Pancreas (tissue), 10 donors: Measurements from ENCODE around the gene TOX2. TPM values are rescaled to one million over a fixed set of nuclear protein-coding genes. Genes with fewer than 3 reads are reported as not detected.

Experiments
- ATAC-seq, 4 donors: fragments of 200-7000 bp; cut with Tn5 transposase; one replicate each; pipeline versions ENCODE4 v1.8.0 to v1.9.1; 2020; ENCODE audit warnings: mild to moderate bottlenecking in 4 of 4, moderate library complexity in 4 of 4
- DNase-seq, 6 donors: peaks; one replicate each; pipeline ENCODE4 v3.0.0-alpha.2; 2020
- FAIRE-seq: peaks from 2 replicates; lab custom pipeline; 2012; peaks lifted over from hg19 to GRCh38; lab: Jason Lieb, UNC
- H3K27ac ChIP-seq, 4 donors: fragments of 200-600 bp; sonication (generic); 1 replicate in 3 of 4; 2 replicates in 1 of 4; pipeline versions ENCODE4 v1.5.0 to v1.8.0; 2020
- H3K27me3 ChIP-seq, 4 donors: fragments of 200-600 bp; one replicate each; pipeline ENCODE4 v1.8.0; 2021
- H3K36me3 ChIP-seq, 3 donors: fragments of 200-600 bp; sonication (generic) in 1 of 3; one replicate each; pipeline versions ENCODE4 v1.5.0 to v1.8.0; 2020 to 2021
- H3K4me1 ChIP-seq, 3 donors: fragments of 200-600 bp; one replicate each; pipeline ENCODE4 v1.8.0; 2021
- H3K4me3 ChIP-seq, 4 donors: fragments of 200-600 bp; sonication (generic) in 2 of 4; one replicate each; pipeline versions ENCODE4 v1.5.0 to v1.8.0; 2020 to 2021
- H3K9me3 ChIP-seq, 4 donors: fragments of 200-600 bp; one replicate each; pipeline ENCODE4 v1.8.0; 2021
- WGBS, 2 donors: extraction: QIAGEN DNeasy Blood & Tissue Kit; methylation state at CpG; one replicate each; pipeline ENCODE4 v1.1.7; 2013; 5-methylcytosine and 5-hydroxymethylcytosine counted together
- intact Hi-C, 3 donors: fragments of 100-400 bp; cut with DNase I; formaldehyde crosslinking; loops; one replicate each; pipeline versions ENCODE4 v1.11.1 to v1.14.2; 2022
- polyA plus RNA-seq, 2 donors: library from polyadenylated mRNA; stranded (reverse); fragments of 200-250 nt; gene quantifications; one replicate each; pipeline ENCODE4 v1.2.3, GENCODE V29; 2013
- total RNA-seq, 6 donors: library from RNA; stranded (reverse); fragmentation: NEBNext Ultra II Directional in 4 of 6; extraction: Animal tissue kit (Norgen Biotek cat#: 25700) in 4 of 6; gene quantifications; one replicate each; pipeline versions ENCODE4 v1.2.1 to v1.2.4, GENCODE V29; 2021 to 2023
- TF ChIP-seq, protein P1 (sequence below), 4 donors: fragments of 200-600 bp; sonication (generic) in 3 of 4; IDR thresholded peaks; one replicate each; pipeline versions ENCODE4 v1.5.0 to v1.8.0; 2021; ENCODE audit warnings: antibody characterized with exemption in 4 of 4
- donor health status: healthy with polysubstance abuse.
- donor health status: DM: no; HTN: no; CAD: no; lungs with moderate emphysema.
- donor health status: DM: no; HTN: no; CAD: no.
- donor health status: control.
- donor health status: control.
- donor health status: Bipolar disorder and iron deficiency.
- donor health status: DM: yes; HTN: yes; CAD: no.
- donor health status: DM: no; HTN: no; CAD: no.
- donor health status: DM: no; HTN: no; CAD: no.
- donor health status: DM: yes; HTN: yes; CAD: no.

TOX2 gene
- total and polyA plus RNA-seq, 8 donors, result 0.24 to 2.3 (median 0.90) TPM

GRCh38 chr20:44016525-44016924, 101.9 kb downstream of the TOX2 start:
- FAIRE-seq (no peak), ATAC-seq (no peak), DNase-seq (peak in 1 of 6 donors; percentile 16)
- Histone ChIP-seq H3K4me1 (no peaks in the 10 kb centered on the region), H3K4me3 (no peak overlapping the region), H3K27ac (no peak overlapping the region), H3K27me3 (no peaks in the 10 kb centered on the region), H3K36me3 (no peaks in the 10 kb centered on the region), H3K9me3 (no peaks in the 10 kb centered on the region)
- TF ChIP-seq, protein P1, sequence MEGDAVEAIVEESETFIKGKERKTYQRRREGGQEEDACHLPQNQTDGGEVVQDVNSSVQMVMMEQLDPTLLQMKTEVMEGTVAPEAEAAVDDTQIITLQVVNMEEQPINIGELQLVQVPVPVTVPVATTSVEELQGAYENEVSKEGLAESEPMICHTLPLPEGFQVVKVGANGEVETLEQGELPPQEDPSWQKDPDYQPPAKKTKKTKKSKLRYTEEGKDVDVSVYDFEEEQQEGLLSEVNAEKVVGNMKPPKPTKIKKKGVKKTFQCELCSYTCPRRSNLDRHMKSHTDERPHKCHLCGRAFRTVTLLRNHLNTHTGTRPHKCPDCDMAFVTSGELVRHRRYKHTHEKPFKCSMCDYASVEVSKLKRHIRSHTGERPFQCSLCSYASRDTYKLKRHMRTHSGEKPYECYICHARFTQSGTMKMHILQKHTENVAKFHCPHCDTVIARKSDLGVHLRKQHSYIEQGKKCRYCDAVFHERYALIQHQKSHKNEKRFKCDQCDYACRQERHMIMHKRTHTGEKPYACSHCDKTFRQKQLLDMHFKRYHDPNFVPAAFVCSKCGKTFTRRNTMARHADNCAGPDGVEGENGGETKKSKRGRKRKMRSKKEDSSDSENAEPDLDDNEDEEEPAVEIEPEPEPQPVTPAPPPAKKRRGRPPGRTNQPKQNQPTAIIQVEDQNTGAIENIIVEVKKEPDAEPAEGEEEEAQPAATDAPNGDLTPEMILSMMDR (IDR thresholded peaks at IDR 0.05), result no peak
- 72 to 77% methylated on average over 6 of the region's 6 CpGs for WGBS, 2 donors
- intact Hi-C loops, result no loop called here

DNA sequence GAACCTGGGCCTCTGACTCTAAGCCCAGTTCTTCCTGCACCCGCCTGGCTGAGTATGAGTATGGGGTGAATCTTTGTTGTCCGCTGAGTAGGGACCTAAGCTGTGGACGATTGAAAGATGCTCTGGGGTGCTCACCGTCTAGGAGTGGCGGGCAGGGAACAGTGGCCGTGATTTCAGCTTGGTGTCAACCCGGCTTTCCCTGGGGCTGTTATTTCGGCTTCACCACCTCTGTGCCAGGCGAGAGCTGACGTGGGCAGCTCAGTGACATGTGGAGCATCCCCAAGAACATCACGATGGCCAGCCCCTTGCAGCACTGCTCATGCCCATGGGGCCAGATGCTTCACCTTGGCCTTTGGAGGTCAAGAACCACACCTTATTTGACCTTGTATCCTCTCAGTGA, 102.6 kb downstream of the TOX2 start:
- no peak for FAIRE-seq
- H3K36me3 ChIP-seq, result no peaks in the 10 kb centered on the region
- no peak overlapping the region for H3K4me3 ChIP-seq
- WGBS, 2 donors, result 75 to 89% methylated on average over 11 of the region's 11 CpGs
- H3K27ac ChIP-seq, result no peak overlapping the region
- TF ChIP-seq, protein P1 (IDR thresholded peaks at IDR 0.05), result no peak
- intact Hi-C loops, result no loop called here
- ATAC-seq, result no peak
- H3K27me3 ChIP-seq, result no peaks in the 10 kb centered on the region
- H3K9me3 ChIP-seq, result no peaks in the 10 kb centered on the region
- no peaks in the 10 kb centered on the region for H3K4me1 ChIP-seq
- peak in 1 of 6 donors; percentile 14 for DNase-seq

GRCh38 chr20:44017905-44018258, 103.2 kb downstream of the TOX2 start:
- H3K9me3 ChIP-seq, result no peaks in the 10 kb centered on the region
- H3K4me1 ChIP-seq, result no peaks in the 10 kb centered on the region
- FAIRE-seq (no peak), DNase-seq (peak in 1 of 6 donors; percentile 12), ATAC-seq (no peak)
- TF ChIP-seq, protein P1 (IDR thresholded peaks at IDR 0.05), result no peak
- no peak overlapping the region for H3K27ac ChIP-seq
- intact Hi-C loops, result no loop called here
- H3K27me3 ChIP-seq, result no peaks in the 10 kb centered on the region
- H3K4me3 ChIP-seq, result no peak overlapping the region
- WGBS, 2 donors, result 54 to 61% methylated on average over 4 of the region's 4 CpGs
- H3K36me3 ChIP-seq, result no peaks in the 10 kb centered on the region

DNA sequence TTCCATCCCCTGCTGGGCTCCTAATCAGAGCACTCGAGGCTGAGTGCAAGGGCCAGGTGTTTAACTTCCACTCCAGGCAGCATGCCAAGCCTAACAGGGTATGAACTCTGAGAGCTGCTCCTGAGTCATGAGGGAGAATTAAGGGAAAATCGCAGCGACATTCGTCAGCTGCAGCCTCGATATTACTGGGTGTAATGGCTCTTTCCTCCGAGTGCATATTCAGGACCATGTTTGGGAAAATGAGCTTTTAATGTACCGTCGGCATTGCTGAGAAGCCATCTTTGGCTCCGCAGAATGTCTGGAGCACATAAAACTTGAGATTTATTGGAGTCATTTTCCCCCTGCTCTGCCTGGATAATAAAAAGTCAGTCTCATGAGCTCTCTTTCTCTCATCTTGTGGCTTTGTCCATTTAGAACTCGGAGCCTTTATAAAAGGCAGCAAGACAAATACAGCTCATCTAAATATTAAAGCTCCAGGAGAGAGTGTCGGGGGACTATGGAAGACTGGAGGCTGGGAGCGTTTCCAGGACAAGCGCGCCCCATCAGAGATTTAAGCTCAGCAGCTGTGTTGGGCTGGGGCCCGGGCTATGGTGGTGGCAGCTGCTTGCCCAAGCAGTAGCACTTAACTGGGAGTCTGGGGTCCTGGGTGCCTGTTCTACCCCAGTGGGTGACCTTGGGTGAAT, 103.7 kb downstream of the TOX2 start:
- no peaks in the 10 kb centered on the region for H3K4me1 ChIP-seq
- no peak overlapping the region for H3K27ac ChIP-seq
- no peaks in the 10 kb centered on the region for H3K27me3 ChIP-seq
- ATAC-seq (peak; percentile 67 to 90 (median 79)), FAIRE-seq (no peak), DNase-seq (peak in 5 of 6 donors; percentile 40 to 59 (median 49))
- intact Hi-C loops, result no loop called here
- no peak overlapping the region for H3K4me3 ChIP-seq
- H3K36me3 ChIP-seq, result no peaks in the 10 kb centered on the region
- TF ChIP-seq, protein P1 (IDR thresholded peaks at IDR 0.05), result no peak
- WGBS, 2 donors, result 39 to 40% methylated on average over 15 of the region's 15 CpGs
- no peaks in the 10 kb centered on the region for H3K9me3 ChIP-seq

GRCh38 chr20:44018942-44019637, 104.4 kb downstream of the TOX2 start:
- Histone ChIP-seq H3K27me3 (no peaks in the 10 kb centered on the region), H3K4me3 (no peak overlapping the region), H3K4me1 (no peaks in the 10 kb centered on the region), H3K27ac (no peak overlapping the region), H3K9me3 (no peaks in the 10 kb centered on the region), H3K36me3 (no peaks in the 10 kb centered on the region)
- DNase-seq (peak in 1 of 6 donors; percentile 15), FAIRE-seq (no peak), ATAC-seq (no peak)
- intact Hi-C loops, result no loop called here
- WGBS, 2 donors, result 39 to 53% methylated on average over 2 of the region's 2 CpGs
- TF ChIP-seq, protein P1 (IDR thresholded peaks at IDR 0.05), result no peak
